IPS DF 4.7 (cell line): ENCODE data around the gene OLIG2.

Source experiments
- DNase-seq: peaks from one replicate; pipeline ENCODE4 v3.0.0-alpha.2; 2013; ENCODE audit warnings: low spot score; ENCODE audit errors: extremely low read depth

OLIG2 gene

DNA sequence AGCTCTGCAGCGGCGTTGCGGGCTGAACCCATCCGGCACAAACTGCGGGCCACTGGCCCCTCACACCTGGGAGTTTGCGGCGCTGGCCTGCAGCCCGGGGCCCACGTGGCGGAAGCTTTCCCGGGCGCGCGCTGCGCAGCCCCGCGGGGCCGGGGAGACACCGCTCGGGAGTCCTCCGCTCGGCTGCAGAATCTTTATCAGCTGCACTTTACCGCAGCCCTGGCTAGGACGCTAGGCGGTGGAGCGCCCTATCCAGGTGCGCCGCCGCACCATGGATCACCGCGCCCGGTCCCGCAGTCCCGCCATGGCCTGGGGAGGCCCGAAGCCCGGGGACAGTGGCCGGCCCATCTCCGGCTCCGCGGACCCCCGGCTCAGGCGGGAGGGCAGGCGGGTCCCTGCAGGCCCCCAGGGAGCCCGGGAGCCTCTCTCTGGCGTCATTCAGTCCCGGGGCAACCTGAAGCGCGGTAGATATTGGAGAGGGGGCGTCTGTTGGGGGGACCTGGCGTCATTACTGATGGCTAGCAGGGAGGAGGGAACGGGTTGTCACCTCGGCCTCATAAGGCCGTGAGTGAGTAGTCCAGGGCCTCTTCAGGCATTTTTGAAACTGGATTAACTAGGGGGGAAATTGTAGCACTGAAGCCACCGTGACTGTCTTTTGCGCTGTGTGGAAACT lies 5.7 kb upstream of the OLIG2 start:
- no peak for DNase-seq

DNA sequence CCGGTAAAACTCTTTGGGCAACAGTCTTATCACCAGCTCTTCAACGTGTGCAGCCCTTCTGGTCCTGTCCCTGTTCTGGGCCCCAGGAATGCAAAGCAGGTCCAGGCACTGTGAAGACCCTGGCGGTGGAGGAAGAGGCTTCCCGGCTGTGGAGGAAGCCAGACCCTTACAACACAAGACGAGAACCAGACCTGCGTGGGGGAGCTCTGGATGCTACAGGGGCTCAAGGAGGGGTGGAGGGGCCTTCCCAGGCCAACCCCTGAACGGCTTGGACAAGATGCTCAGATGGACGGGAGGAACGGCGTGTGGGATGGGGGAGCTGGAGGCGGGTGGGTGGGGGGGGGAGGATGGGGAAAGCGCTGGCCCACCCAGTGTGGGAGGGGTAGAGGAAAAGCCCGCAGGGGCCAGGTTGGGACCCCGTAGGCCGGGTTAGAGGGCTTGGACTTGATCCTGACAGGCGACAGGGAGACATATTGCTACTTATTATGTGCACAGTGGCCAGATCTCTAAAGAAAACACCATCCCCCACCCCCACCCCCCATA lies 5.1 kb upstream of the OLIG2 start:
- DNase-seq = no peak

GRCh38 chr21:33021150-33021549 lies 4.6 kb upstream of the OLIG2 start:
- no peak for DNase-seq

GRCh38 chr21:33021667-33022066 lies 4.1 kb upstream of the OLIG2 start:
- DNase-seq = no peak

DNA sequence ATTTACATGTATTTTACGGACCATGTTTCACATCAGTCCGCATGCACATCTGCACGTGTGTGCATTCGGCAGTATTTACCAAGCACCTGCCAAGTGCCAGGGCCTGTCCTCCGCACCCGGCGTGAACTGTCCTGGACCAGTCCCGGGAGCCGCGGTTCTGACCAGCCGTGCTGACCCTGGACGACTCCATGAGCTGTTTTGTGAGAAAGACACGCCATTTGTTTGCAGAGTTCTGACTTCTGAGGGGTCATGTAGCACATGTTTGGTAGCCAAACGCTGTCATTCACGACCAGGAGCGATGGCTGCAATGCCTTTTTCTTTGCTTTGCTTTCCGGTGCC lies 3.3 kb upstream of the OLIG2 start:
- DNase-seq = no peak

DNA sequence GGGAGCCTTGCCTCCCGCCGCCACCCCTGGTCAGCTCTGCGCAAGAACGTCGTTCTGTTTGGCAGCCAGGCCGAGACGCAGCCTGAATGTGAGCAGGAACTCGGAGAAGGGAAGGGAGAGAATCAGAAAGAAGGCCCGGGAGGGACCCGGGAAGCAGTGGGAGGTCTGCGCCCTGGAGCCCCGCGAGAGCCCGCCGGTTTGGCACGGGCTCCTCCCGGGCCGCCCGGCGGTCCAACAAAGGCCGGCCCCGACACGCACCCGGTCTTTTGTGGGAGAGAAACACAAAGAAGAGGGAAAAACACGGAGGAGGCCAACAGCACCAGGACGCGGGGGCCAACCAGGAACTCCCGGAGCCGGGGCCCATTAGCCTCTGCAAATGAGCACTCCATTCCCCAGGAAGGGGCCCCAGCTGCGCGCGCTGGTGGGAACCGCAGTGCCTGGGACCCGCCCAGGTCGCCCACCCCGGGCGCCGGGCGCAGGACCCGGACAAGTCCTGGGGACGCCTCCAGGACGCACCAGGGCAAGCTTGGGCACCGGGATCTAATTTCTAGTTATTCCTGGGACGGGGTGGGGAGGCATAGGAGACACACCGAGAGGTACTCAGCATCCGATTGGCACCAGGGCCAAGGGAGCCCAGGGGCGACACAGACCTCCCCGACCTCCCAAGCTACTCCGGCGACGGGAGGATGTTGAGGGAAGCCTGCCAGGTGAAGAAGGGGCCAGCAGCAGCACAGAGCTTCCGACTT lies 2.7 kb upstream of the OLIG2 start:
- DNase-seq = no peak

- no peak for DNase-seq
Measured at GRCh38 chr21:33023574-33024200, 2.0 kb upstream of the OLIG2 start.

DNA sequence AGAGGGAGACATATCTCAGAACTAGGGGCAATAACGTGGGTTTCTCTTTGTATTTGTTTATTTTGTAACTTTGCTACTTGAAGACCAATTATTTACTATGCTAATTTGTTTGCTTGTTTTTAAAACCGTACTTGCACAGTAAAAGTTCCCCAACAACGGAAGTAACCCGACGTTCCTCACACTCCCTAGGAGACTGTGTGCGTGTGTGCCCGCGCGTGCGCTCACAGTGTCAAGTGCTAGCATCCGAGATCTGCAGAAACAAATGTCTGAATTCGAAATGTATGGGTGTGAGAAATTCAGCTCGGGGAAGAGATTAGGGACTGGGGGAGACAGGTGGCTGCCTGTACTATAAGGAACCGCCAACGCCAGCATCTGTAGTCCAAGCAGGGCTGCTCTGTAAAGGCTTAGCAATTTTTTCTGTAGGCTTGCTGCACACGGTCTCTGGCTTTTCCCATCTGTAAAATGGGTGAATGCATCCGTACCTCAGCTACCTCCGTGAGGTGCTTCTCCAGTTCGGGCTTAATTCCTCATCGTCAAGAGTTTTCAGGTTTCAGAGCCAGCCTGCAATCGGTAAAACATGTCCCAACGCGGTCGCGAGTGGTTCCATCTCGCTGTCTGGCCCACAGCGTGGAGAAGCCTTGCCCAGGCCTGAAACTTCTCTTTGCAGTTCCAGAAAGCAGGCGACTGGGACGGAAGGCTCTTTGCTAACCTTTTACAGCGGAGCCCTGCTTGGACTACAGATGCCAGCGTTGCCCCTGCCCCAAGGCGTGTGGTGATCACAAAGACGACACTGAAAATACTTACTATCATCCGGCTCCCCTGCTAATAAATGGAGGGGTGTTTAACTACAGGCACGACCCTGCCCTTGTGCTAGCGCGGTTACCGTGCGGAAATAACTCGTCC lies 1.3 kb upstream of the OLIG2 start:
- no peak for DNase-seq

DNA sequence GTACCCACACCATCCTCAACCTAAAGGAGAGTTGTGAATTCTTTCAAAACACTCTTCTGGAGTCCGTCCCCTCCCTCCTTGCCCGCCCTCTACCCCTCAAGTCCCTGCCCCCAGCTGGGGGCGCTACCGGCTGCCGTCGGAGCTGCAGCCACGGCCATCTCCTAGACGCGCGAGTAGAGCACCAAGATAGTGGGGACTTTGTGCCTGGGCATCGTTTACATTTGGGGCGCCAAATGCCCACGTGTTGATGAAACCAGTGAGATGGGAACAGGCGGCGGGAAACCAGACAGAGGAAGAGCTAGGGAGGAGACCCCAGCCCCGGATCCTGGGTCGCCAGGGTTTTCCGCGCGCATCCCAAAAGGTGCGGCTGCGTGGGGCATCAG lies 638 bp upstream of the OLIG2 start:
- no peak for DNase-seq

GRCh38 chr21:33026443-33026858 lies 716 bp downstream of the OLIG2 start:
- no peak for DNase-seq

- no peak for DNase-seq
Measured at GRCh38 chr21:33026878-33027400, 1.2 kb downstream of the OLIG2 start.

- no peak for DNase-seq
Measured at GRCh38 chr21:33027401-33028286, 1.9 kb downstream of the OLIG2 start.

GRCh38 chr21:33028287-33028670 lies 2.5 kb downstream of the OLIG2 start:
- DNase-seq = no peak

DNA sequence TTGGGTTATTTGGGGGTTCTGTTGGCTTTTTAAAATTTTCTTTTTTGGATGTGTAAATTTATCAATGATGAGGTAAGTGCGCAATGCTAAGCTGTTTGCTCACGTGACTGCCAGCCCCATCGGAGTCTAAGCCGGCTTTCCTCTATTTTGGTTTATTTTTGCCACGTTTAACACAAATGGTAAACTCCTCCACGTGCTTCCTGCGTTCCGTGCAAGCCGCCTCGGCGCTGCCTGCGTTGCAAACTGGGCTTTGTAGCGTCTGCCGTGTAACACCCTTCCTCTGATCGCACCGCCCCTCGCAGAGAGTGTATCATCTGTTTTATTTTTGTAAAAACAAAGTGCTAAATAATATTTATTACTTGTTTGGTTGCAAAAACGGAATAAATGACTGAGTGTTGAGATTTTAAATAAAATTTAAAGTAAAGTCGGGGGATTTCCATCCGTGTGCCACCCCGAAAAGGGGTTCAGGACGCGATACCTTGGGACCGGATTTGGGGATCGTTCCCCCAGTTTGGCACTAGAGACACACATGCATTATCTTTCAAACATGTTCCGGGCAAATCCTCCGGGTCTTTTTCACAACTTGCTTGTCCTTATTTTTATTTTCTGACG lies 3.1 kb downstream of the OLIG2 start:
- DNase-seq = no peak

DNA sequence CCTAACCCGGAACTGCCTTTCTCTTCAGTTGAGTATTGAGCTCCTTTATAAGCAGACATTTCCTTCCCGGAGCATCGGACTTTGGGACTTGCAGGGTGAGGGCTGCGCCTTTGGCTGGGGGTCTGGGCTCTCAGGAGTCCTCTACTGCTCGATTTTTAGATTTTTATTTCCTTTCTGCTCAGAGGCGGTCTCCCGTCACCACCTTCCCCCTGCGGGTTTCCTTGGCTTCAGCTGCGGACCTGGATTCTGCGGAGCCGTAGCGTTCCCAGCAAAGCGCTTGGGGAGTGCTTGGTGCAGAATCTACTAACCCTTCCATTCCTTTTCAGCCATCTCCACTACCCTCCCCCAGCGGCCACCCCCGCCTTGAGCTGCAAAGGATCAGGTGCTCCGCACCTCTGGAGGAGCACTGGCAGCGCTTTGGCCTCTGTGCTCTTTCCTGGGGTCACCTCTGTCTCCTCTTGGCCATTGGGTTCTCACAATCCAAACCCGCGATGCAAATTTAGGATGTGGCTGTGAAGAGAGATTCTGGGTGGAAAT lies 3.7 kb downstream of the OLIG2 start:
- no peak for DNase-seq

GRCh38 chr21:33029975-33030461 lies 4.3 kb downstream of the OLIG2 start:
- DNase-seq = no peak

- no peak for DNase-seq
Measured at GRCh38 chr21:33030633-33031032, 4.9 kb downstream of the OLIG2 start.

DNA sequence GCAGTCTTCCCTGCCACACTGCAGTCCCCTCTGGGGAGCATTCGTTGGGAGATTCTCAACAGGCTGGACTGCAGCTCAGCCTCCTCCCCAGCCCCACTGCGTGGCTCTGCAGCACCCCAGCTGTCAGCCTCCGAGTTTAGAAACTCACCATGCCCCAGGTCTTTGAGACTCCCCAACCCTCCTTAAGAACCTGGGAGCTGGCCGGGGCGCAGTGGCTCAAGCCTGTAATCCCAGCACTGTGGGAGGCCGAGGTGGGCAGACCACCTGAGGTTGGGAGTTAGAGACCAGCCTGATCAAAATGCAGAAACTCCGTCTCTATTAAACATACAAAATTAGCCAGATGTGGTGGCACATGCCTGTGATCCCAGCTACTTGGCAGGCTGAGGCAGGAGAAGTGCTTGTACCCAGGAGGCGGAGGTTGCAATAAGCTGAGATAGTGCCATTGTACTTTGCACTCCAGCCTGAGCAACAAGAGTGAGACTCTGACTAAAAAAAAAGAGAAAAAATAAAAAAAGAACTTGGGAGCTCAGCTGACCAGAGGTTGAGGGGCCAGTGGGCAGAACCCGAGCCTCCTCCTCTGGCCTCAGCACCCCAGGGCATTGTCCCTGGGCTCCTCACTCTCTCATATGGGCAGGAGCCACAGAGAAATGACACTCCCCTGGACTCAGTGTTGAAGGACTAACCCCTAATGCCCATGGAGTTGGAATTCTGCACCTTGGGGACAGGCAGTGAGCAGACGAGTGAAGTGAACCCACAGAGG lies 5.6 kb downstream of the OLIG2 start:
- DNase-seq = no peak
